Activated CD4-positive, alpha-beta T cell treated with anti-CD3 and anti-CD28 coated beads, Interleukin-2, amount 10 ng/mL, durations not matched to agents 24 days and 14 days (primary cell): ENCODE measurements around the gene EMILIN2. TPM values are rescaled to one million over a fixed set of nuclear protein-coding genes. Genes with fewer than 3 reads are reported as not detected.
"Not testable (repeated sequence)": the region's sequence is repeated elsewhere in the genome, so short reads cannot be mapped to it uniquely, and the experiment has no call there.

Source experiments
- DNase-seq: peaks from one replicate; pipeline ENCODE4 v3.0.0; 2022
- H3K27ac Mint-ChIP-seq: one replicate; pipeline ENCODE4 v1.8.0; 2022; ENCODE audit warnings: mild to moderate bottlenecking, mixed read lengths
- H3K27me3 Mint-ChIP-seq: one replicate; pipeline ENCODE4 v1.8.0; 2022; ENCODE audit warnings: mixed read lengths
- H3K36me3 Mint-ChIP-seq: one replicate; pipeline ENCODE4 v1.8.0; 2022; ENCODE audit warnings: low read depth, mild to moderate bottlenecking, mixed read lengths
- H3K4me1 Mint-ChIP-seq: one replicate; pipeline ENCODE4 v1.8.0; 2021; ENCODE audit warnings: mixed read lengths
- H3K4me3 Mint-ChIP-seq: one replicate; pipeline ENCODE4 v1.8.0; 2022; ENCODE audit warnings: mild to moderate bottlenecking, moderate library complexity, mixed read lengths
- H3K9me3 Mint-ChIP-seq: one replicate; pipeline ENCODE4 v1.8.0; 2021; ENCODE audit warnings: mixed read lengths
- intact Hi-C: fragments of 100-400 bp; cut with micrococcal nuclease; formaldehyde crosslinking; loops from one replicate; pipeline ENCODE4 v1.15.1; 2023
- total RNA-seq: library from RNA; stranded (reverse); gene quantifications from 2 replicates; pipeline ENCODE4 v1.2.3, GENCODE V29; 2022

The EMILIN2 gene
- total RNA-seq, 1 donor from 2014 or later = 35.5 TPM

DNA sequence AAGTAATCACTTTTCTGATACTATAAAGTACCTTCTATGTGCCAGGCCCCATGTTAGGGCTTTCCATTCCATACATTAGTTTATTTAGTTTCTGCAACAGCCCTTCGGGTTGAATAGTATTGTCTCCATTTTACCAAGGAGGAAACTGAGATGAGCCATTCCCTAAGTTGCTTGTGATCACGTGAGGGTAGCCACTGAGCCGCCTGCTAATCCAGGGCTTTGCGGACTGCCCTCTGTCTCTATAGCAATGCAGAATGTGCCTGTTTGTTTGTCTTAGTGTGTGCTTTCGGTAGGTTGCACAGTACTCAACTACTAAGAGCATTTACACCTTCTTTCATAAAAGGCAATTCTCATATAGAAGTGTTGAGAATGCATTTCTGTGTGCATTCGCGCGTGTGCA, 5.0 kb downstream of the EMILIN2 start:
- H3K9me3 Mint-ChIP-seq = no peaks in the 10 kb centered on the region
- no peak overlapping the region for H3K27ac Mint-ChIP-seq
- DNase-seq = no peak
- peaks cover 25% of the 10 kb centered on the region for H3K27me3 Mint-ChIP-seq
- intact Hi-C loops = no loop called here
- peaks cover 33% of the 10 kb centered on the region for H3K4me1 Mint-ChIP-seq
- H3K36me3 Mint-ChIP-seq = peaks cover 3% of the 10 kb centered on the region
- no peak overlapping the region for H3K4me3 Mint-ChIP-seq

GRCh38 chr18:2852460-2852859, 5.7 kb downstream of the EMILIN2 start:
- DNase-seq, H3K4me3 Mint-ChIP-seq, H3K36me3 Mint-ChIP-seq, H3K27ac Mint-ChIP-seq, H3K9me3 Mint-ChIP-seq, intact Hi-C loops: not testable (repeated sequence)
- peaks cover 34% of the 10 kb centered on the region for H3K4me1 Mint-ChIP-seq
- H3K27me3 Mint-ChIP-seq = peaks cover 28% of the 10 kb centered on the region

DNA sequence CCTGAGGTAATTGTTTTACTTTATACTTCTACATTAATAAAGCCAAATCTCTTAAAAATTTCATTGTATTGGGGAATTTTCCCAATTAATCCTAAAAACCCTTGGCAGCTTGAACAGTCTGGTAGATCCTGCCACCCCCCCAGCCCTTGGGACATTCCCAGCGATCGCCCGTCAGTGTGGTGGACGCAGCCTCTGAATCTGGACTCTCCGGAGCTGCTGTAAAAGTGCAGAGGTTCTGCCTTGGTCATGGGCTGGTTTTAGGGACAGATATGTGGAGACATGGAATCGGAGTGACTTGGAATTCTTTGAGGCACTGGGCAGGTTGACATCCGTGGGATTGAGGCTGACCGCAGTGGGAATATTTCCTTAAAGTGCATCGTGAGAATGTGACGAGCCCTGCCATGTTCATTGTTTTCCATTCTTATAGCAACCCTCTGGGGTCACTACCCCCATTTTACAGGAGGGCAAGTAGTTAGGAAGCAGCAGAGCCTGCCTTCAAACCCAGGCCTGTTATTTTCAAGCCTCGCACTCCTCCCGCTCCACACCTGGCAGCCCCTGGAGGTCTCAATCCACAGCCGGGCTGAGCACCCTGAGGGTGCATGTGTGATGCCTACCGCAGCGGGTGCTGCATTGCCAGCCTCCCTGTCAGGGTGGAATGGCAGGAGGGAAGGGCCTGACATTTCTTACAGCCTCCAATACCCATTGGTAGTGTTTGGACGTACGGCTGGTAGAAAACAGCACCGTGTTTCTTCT, 6.5 kb downstream of the EMILIN2 start:
- Mint-ChIP-seq H3K36me3 (peaks cover 3% of the 10 kb centered on the region), H3K4me3 (no peak overlapping the region), H3K27me3 (peaks cover 23% of the 10 kb centered on the region), H3K27ac (no peak overlapping the region), H3K4me1 (peaks cover 29% of the 10 kb centered on the region), H3K9me3 (no peaks in the 10 kb centered on the region)
- intact Hi-C loops = no loop called here
- DNase-seq = no peak

DNA sequence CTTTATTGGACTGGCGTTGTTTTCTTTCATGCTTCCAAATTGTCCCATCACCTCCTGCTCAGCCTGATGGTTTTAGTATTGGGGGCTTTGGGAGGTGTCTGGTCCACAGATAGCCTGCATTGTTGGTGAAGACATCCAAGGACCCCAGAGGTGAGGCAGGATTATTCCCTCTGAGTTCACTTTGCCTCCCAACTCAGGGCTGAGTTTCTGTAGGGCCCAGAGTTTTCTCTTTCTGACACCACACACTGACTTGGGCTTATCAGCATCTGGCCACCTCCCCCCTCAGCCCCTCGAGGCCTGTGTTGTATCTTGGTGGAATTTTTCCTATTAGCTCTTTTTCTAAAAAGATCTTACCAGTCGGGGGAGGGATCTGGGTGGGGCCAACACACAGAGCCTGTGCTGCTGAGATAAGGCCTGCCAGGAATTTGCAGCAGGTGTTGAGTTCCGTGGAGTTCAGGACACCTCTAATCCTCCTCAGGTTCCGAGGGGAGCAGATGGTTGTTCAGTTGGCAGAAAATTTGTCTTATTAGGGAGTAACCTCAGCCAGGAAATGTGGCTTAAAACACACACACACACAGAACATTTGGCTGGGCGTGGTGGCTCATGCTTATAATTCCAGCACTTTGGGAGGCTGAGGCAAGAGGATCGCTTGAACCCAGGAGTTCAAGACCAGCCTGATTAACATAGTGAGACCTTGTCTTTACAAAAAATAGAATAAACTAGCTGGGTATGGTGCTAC, 7.3 kb downstream of the EMILIN2 start:
- peaks cover 22% of the 10 kb centered on the region for H3K4me1 Mint-ChIP-seq
- intact Hi-C loops = no loop called here
- no peak for DNase-seq
- H3K27me3 Mint-ChIP-seq = peaks cover 15% of the 10 kb centered on the region
- H3K4me3 Mint-ChIP-seq = no peak overlapping the region
- H3K36me3 Mint-ChIP-seq = peaks cover 3% of the 10 kb centered on the region
- no peaks in the 10 kb centered on the region for H3K9me3 Mint-ChIP-seq
- no peak overlapping the region for H3K27ac Mint-ChIP-seq

- no peak overlapping the region for H3K27ac Mint-ChIP-seq
- H3K4me1 Mint-ChIP-seq = peaks cover 19% of the 10 kb centered on the region
- H3K27me3 Mint-ChIP-seq = peaks cover 11% of the 10 kb centered on the region
- intact Hi-C loops = no loop called here
- DNase-seq = no peak
- no peak overlapping the region for H3K4me3 Mint-ChIP-seq
- H3K9me3 Mint-ChIP-seq = no peaks in the 10 kb centered on the region
- H3K36me3 Mint-ChIP-seq = peaks cover 7% of the 10 kb centered on the region
These were observed 8.1 kb downstream of the EMILIN2 start for GRCh38 chr18:2854875-2855274.

DNA sequence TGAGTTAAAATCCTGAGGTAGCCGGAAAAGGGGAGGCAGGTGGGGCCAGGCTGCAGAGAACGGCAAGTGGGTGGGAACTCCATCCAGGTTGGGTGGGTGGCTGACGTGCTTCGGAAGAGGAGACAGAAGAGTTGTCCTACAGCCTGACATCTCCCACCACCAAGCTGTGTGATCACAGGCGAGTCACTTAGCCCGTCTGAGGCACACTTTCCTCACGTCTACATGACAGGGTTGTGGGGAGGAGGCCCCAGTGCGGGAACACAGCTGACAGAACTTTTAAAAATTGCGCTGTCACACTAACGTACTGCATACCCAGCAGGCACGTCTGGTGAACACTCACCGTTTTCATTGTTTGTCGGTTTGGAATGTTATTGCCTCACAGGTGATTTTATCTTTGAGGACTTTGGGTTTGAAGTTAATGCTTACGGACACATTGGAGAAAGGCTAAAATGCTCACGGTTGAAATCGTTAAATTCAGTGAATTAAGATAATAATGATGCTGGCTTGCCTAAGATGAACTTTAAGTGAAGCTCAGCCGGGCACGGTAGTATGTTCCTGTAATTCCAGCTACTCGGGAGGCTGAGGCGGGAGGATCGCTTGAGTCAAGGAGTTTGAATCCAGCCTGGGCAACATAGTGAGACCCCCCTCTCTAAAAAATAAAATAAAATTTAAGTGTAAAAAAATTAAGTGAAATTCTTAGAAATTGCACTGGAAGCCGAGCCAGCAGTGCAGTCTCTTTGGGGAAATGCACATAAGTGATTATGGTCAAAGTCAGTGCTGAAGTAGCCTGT, 8.9 kb downstream of the EMILIN2 start:
- intact Hi-C loops = no loop called here
- no peak for DNase-seq
- H3K36me3 Mint-ChIP-seq = peaks cover 5% of the 10 kb centered on the region

DNA sequence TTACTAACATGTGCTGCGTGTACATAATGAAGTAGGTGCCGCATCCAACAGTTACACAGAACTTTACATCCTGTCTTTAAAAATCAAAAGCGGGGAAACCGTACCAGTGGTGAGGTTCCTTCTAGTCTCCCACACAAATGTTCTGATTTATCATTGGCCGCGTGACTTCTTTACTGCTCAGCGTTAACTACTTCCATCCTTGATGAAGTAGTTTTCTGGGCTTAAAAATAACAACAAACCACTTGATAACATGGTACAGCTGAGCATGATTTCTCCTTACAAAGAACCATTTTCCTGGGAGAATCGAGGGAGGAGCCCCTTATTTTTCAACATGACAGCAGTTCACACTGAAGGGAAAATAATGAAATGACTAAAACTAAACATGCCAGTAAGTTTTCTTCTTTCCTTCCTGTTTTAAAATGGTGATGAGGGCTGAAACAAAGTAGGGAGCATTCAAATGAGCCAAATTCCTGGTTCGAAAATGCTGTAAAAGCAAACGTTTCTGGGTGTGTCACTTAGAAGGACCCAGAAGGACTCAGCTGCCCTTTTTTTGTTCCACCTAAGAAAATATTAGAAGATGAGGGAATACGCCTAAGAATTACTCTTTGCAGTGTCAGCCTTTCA, 9.9 kb downstream of the EMILIN2 start:
- peaks cover 5% of the 10 kb centered on the region for H3K36me3 Mint-ChIP-seq

More for the DNA sequence above, 8.9 kb downstream of the EMILIN2 start:
- H3K27ac Mint-ChIP-seq = no peak overlapping the region
- H3K4me3 Mint-ChIP-seq = no peak overlapping the region
- peaks cover 15% of the 10 kb centered on the region for H3K4me1 Mint-ChIP-seq
- H3K9me3 Mint-ChIP-seq = no peaks in the 10 kb centered on the region
- H3K27me3 Mint-ChIP-seq = peaks cover 8% of the 10 kb centered on the region

GRCh38 chr18:2857491-2858131, 10.8 kb downstream of the EMILIN2 start:
- H3K27ac Mint-ChIP-seq = no peak overlapping the region
- no peak overlapping the region for H3K4me3 Mint-ChIP-seq
- peaks cover 9% of the 10 kb centered on the region for H3K27me3 Mint-ChIP-seq
- no peaks in the 10 kb centered on the region for H3K9me3 Mint-ChIP-seq
- peaks cover 6% of the 10 kb centered on the region for H3K36me3 Mint-ChIP-seq
- intact Hi-C loops = no loop called here
- H3K4me1 Mint-ChIP-seq = peaks cover 10% of the 10 kb centered on the region
- DNase-seq = no peak

More for the DNA sequence above, 9.9 kb downstream of the EMILIN2 start:
- intact Hi-C loops = no loop called here
- Mint-ChIP-seq H3K9me3 (no peaks in the 10 kb centered on the region), H3K27me3 (peaks cover 8% of the 10 kb centered on the region), H3K4me3 (peak overlapping the region; percentile 1), H3K27ac (no peak overlapping the region), H3K4me1 (peaks cover 10% of the 10 kb centered on the region)
- DNase-seq = no peak

GRCh38 chr18:2860397-2860796, 13.6 kb downstream of the EMILIN2 start:
- H3K27ac Mint-ChIP-seq, DNase-seq, H3K36me3 Mint-ChIP-seq, H3K4me3 Mint-ChIP-seq, H3K9me3 Mint-ChIP-seq, H3K4me1 Mint-ChIP-seq, intact Hi-C loops: not testable (repeated sequence)
- H3K27me3 Mint-ChIP-seq = peaks cover 17% of the 10 kb centered on the region

DNA sequence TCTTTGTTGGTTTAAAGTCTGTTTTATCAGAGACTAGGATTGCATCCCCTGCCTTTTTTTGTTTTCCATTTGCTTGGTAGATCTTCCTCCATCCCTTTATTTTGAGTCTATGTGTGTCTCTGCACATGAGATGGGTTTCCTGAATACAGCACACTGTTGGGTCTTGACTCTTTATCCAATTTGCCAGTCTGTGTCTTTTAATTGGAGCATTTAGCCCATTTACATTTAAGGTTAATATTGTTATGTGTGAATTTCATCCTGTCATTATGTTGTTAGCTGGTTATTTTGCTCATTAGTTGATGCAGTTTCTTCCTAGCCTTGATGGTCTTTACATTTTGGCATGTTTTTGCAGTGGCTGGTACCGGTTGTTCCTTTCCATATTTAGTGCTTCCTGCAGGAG, 17.2 kb downstream of the EMILIN2 start:
- H3K27me3 Mint-ChIP-seq, H3K27ac Mint-ChIP-seq, H3K4me3 Mint-ChIP-seq, H3K9me3 Mint-ChIP-seq, intact Hi-C loops, DNase-seq, H3K4me1 Mint-ChIP-seq: not testable (repeated sequence)
- H3K36me3 Mint-ChIP-seq = peaks cover 12% of the 10 kb centered on the region

GRCh38 chr18:2866465-2866864, 19.7 kb downstream of the EMILIN2 start:
- H3K4me3 Mint-ChIP-seq, H3K36me3 Mint-ChIP-seq, intact Hi-C loops, DNase-seq, H3K4me1 Mint-ChIP-seq, H3K27ac Mint-ChIP-seq, H3K9me3 Mint-ChIP-seq: not testable (repeated sequence)
- H3K27me3 Mint-ChIP-seq = peaks cover 14% of the 10 kb centered on the region

DNA sequence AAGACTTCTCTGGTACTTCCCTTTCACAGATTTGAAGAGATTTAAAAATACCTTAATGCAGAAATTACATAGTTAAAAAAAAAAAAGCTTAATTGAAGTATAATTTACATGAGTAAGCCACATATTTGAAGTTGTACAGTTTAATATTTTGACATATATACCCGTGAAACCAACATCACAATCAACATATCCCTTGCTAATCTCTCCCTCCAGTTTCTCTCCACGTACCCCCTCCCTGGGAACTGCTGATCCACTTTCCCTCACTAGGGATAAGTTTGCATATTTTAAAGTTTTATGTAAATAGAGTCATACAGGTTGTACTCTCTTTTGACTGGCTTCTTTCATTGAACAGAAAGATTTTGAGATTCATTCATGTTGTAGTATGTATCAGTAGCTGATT, 22.4 kb downstream of the EMILIN2 start:
- H3K36me3 Mint-ChIP-seq = peaks cover 4% of the 10 kb centered on the region
- no peak overlapping the region for H3K4me3 Mint-ChIP-seq
- H3K27me3 Mint-ChIP-seq = peaks cover 5% of the 10 kb centered on the region
- intact Hi-C loops = no loop called here
- H3K9me3 Mint-ChIP-seq = peaks cover 6% of the 10 kb centered on the region
- H3K4me1 Mint-ChIP-seq = no peaks in the 10 kb centered on the region
- H3K27ac Mint-ChIP-seq = no peak overlapping the region
- DNase-seq = no peak

DNA sequence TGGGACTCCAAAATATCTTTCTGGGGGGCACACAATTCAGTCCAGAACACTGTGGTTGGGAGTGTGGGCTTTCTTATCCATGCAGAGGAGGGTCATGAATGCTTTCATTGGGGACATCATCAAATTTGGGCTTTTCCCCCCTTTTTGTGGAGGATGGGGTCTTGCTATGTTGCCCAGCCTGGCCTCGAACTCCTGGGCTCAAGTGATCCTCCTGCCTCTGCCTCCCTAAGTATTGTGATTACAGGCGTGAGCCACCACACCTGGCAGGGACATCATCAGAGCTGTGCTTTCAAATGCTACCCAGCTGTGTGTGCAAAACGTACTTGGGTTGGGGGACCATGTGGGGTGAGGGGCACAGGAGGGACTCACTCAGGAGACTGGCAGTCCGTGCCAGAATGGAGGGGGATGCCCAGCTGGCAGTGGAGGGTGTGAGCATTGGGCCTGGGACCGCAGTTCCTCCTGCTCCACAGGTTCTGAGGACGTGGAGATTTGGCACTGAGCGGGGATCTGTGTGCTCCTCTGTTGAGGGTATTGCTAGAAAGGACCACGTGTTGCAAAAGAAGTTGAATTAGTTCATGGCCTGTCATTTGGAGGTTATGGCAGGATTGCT, 24.4 kb downstream of the EMILIN2 start:
- intact Hi-C loops = no loop called here
- Mint-ChIP-seq H3K9me3 (peaks cover 2% of the 10 kb centered on the region), H3K36me3 (peaks cover 2% of the 10 kb centered on the region), H3K4me1 (peaks cover 1% of the 10 kb centered on the region), H3K27me3 (peaks cover 5% of the 10 kb centered on the region), H3K27ac (no peak overlapping the region), H3K4me3 (no peak overlapping the region)
- no peak for DNase-seq
